ENCODE results near the gene IL17B. TPM values are rescaled to one million over a fixed set of nuclear protein-coding genes. Genes with fewer than 3 reads are reported as not detected.

The IL17B gene
- total RNA-seq, 1 donor from 2014 or later = not detected

DNA sequence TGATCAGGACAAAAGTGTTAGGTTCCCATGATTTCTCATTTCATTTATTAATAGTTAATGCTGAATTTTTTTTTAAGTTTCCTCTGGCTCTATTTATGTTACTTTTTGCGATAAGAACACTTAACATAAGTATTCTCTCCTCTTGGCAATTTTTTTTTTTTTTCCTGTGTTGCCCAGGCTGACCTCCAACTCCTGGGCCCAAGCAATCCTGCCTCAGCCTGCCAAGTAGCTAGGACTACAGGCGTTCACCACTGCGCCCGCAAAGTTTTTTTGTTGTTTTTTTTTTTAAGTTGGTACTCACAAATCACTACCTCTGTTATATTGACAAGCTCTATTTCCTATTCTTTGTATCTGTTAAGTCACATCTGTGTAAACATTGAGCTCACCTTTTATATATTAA is 26.9 kb downstream of the IL17B start:
- Histone ChIP-seq H3K27me3 (ENCODE audit: control insufficient read depth, insufficient read depth, low read length) (no peaks in the 10 kb centered on the region), H3K4me3 (ENCODE audit: low read depth, low read length) (no peak overlapping the region), H3K36me3 (ENCODE audit: control insufficient read depth, insufficient read depth, low read length) (peaks cover 2% of the 10 kb centered on the region)
- DNase-seq (ENCODE audit: low read depth) = no peak
- TF ChIP-seq, protein P1, sequence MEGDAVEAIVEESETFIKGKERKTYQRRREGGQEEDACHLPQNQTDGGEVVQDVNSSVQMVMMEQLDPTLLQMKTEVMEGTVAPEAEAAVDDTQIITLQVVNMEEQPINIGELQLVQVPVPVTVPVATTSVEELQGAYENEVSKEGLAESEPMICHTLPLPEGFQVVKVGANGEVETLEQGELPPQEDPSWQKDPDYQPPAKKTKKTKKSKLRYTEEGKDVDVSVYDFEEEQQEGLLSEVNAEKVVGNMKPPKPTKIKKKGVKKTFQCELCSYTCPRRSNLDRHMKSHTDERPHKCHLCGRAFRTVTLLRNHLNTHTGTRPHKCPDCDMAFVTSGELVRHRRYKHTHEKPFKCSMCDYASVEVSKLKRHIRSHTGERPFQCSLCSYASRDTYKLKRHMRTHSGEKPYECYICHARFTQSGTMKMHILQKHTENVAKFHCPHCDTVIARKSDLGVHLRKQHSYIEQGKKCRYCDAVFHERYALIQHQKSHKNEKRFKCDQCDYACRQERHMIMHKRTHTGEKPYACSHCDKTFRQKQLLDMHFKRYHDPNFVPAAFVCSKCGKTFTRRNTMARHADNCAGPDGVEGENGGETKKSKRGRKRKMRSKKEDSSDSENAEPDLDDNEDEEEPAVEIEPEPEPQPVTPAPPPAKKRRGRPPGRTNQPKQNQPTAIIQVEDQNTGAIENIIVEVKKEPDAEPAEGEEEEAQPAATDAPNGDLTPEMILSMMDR (IDR thresholded peaks at IDR 0.05; ENCODE audit: insufficient read depth, low read length, poor library complexity, severe bottlenecking) = no peak

DNA sequence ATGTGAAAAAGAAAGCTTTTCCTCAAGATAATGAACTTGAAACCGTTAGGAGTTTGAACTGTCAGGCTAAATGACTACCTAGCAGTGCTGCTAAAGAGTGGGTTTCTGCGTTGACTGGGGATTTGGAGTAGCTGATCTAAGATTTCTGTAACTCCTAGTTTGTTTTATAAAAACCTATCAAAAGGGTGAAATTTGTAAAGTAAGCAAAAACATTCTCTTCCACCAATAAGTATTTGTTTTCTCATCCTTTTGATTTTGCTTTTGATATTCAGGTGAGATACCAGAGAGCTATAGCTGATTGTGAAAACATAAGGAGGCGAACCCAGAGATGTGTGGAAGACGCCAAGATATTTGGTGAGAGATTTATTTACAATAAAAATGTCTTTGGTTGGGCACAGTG is 29.7 kb downstream of the IL17B start:
- no peak overlapping the region for H3K4me3 ChIP-seq (ENCODE audit: low read depth, low read length)
- TF ChIP-seq, protein P1 (IDR thresholded peaks at IDR 0.05; ENCODE audit: insufficient read depth, low read length, poor library complexity, severe bottlenecking) = no peak
- DNase-seq (ENCODE audit: low read depth) = no peak
- H3K36me3 ChIP-seq (ENCODE audit: control insufficient read depth, insufficient read depth, low read length) = peaks cover 2% of the 10 kb centered on the region
- H3K27me3 ChIP-seq (ENCODE audit: control insufficient read depth, insufficient read depth, low read length) = no peaks in the 10 kb centered on the region

DNA sequence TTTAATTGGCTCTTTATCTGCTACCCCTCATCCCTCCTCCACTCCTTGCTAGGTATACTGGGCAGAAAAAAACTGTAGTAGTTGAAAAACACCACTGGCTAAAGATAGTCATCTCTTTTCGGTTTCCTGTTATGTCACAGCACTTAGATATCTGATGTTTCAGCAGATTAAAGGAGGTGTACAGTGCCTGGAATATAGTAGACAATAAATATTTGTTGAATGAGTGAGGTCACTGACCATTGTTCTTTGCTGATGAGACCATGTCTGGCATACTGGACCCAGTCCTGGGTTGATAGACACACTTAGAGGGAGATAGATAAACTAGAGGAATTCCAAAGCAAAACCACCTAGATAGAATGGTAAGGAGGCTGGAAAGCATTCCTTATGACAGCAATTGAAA is 30.6 kb downstream of the IL17B start:
- Histone ChIP-seq H3K27me3 (ENCODE audit: control insufficient read depth, insufficient read depth, low read length) (no peaks in the 10 kb centered on the region), H3K4me3 (ENCODE audit: low read depth, low read length) (no peak overlapping the region), H3K36me3 (ENCODE audit: control insufficient read depth, insufficient read depth, low read length) (peaks cover 2% of the 10 kb centered on the region)
- DNase-seq (ENCODE audit: low read depth) = no peak
- TF ChIP-seq, protein P1 (IDR thresholded peaks at IDR 0.05; ENCODE audit: insufficient read depth, low read length, poor library complexity, severe bottlenecking) = no peak

DNA sequence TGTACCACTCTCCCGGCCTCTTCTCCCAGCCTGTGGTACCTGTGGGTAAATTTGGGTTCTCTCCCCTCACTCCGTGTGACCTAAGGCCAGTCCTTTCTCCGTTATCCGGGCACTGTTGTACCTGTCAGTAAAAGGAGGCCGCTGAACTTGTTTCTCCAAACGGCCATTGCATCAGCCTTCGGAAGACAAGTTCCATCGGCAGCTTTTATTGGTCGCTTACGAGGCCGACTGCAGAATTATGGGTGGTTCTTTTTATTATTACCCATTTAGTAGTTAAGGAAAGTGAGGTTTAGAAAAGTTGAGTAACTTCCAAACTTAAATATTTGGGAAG is 33.2 kb downstream of the IL17B start:
- TF ChIP-seq, protein P1 (IDR thresholded peaks at IDR 0.05; ENCODE audit: insufficient read depth, low read length, poor library complexity, severe bottlenecking) = no peak
- Histone ChIP-seq H3K4me3 (ENCODE audit: low read depth, low read length) (peak overlapping the region; percentile 96), H3K27me3 (ENCODE audit: control insufficient read depth, insufficient read depth, low read length) (no peaks in the 10 kb centered on the region), H3K36me3 (ENCODE audit: control insufficient read depth, insufficient read depth, low read length) (peaks cover 2% of the 10 kb centered on the region)
- no peak for DNase-seq (ENCODE audit: low read depth)

DNA sequence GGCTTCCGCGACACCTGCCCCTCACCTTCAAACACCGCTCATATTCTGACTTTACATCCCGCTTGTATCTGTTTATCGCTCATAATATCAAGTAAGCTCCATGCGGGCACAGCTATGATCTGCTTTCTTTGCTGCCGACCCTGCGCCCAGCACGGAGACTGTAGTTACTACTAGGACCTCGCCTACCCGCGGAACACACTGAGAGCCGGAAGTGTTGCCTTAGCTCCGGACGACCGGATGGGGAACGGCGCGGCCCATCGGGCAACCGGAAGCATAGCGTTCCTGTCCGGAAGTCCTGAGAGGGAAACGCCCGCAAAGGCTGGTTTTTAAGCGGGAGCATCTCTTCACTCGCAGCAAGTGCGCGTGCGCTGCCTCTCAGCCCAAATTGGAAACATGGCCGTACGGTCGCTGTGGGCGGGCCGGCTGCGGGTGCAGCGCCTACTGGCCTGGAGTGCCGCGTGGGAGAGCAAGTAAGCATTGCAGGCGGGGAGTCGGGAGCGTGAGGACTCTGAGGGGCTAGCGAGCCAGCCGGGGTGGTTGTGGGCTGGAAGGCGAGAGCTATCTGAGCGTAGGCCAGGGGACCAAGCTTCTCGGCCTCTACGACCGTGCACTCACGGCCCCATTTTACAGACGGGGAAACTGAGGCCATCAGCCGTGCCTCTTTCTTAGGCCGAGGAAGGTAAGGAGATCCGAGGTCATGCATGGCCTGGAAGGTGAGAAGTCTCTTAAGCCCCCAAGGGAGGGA is 33.8 kb downstream of the IL17B start, which contains the start of gene GRPEL2:
TSS of gene GRPEL2 (plus strand) at position 353 of the 745 bp plus-strand sequence. CDS start at position 394, 41 bp downstream.
- DNase-seq (ENCODE audit: low read depth) = peak; percentile 92
- TF ChIP-seq, protein P1 (IDR thresholded peaks at IDR 0.05; ENCODE audit: insufficient read depth, low read length, poor library complexity, severe bottlenecking) = no peak
- Histone ChIP-seq H3K4me3 (ENCODE audit: low read depth, low read length) (peak within 1 kb of the TSS; percentile 96), H3K27me3 (ENCODE audit: control insufficient read depth, insufficient read depth, low read length) (no peaks in the 10 kb centered on the region), H3K36me3 (ENCODE audit: control insufficient read depth, insufficient read depth, low read length) (no peaks in the 10 kb centered on the region)

DNA sequence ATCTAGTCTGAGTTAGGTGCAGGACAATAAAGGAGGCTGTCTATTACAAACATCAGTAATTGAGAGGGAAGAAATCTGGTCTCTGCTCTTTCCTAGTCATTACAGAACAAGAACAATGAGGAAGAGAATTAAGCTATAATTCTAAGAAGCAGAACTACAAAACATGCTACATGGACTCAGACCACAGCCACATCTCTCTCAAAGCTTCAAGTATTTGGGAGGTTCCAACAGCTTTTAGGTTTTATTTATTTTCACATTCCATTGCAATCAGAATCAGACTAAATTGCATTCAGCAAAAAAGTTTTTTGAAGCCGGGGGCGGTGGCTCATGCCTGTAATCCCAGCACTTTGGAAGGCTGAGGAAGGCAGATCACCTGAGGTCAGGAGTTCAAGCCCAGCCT is 34.9 kb downstream of the IL17B start:
- H3K4me3 ChIP-seq (ENCODE audit: low read depth, low read length) = no peak overlapping the region
- TF ChIP-seq, protein P1 (IDR thresholded peaks at IDR 0.05; ENCODE audit: insufficient read depth, low read length, poor library complexity, severe bottlenecking) = no peak
- DNase-seq (ENCODE audit: low read depth) = no peak
- H3K36me3 ChIP-seq (ENCODE audit: control insufficient read depth, insufficient read depth, low read length) = no peaks in the 10 kb centered on the region
- no peaks in the 10 kb centered on the region for H3K27me3 ChIP-seq (ENCODE audit: control insufficient read depth, insufficient read depth, low read length)

All from kidney epithelial cell (primary cell).